ENCODE measurements around the gene METTL8.

Gene METTL8

GRCh38 chr2:171308280-171309054, 125.3 kb downstream of the METTL8 start:
- DNase-seq: no peak

GRCh38 chr2:171307560-171307959, 126.2 kb downstream of the METTL8 start:
- no peak for DNase-seq

- no peak for DNase-seq
These were observed 135.8 kb downstream of the METTL8 start for GRCh38 chr2:171297956-171298355.

GRCh38 chr2:171294608-171295007, 139.2 kb downstream of the METTL8 start:
- no peak for DNase-seq

GRCh38 chr2:171293661-171294060, 140.1 kb downstream of the METTL8 start:
- DNase-seq: no peak

- no peak for DNase-seq
These were observed 143.8 kb downstream of the METTL8 start for GRCh38 chr2:171289991-171290390.

- DNase-seq: no peak
These were observed 144.5 kb downstream of the METTL8 start for GRCh38 chr2:171289316-171289715.

GRCh38 chr2:171287611-171288010, 146.2 kb downstream of the METTL8 start:
- no peak for DNase-seq

GRCh38 chr2:171287036-171287571, 146.7 kb downstream of the METTL8 start:
- DNase-seq: no peak

- DNase-seq: no peak
These were observed 152.7 kb downstream of the METTL8 start for GRCh38 chr2:171281110-171281509.

GRCh38 chr2:171279983-171280790, 153.6 kb downstream of the METTL8 start:
- DNase-seq: no peak

- DNase-seq: no peak
These were observed 159.0 kb downstream of the METTL8 start for GRCh38 chr2:171274757-171275156.

- DNase-seq: no peak
These were observed 161.8 kb downstream of the METTL8 start for GRCh38 chr2:171271971-171272436.

GRCh38 chr2:171271386-171271785, 162.4 kb downstream of the METTL8 start:
- no peak for DNase-seq

GRCh38 chr2:171267855-171268629, 165.7 kb downstream of the METTL8 start:
- DNase-seq: no peak

Measured in SIG-M5 (cell line).